NCI-H2171 (cell line): ENCODE measurements around the gene HFE.
"Not testable (repeated sequence)": the region's sequence is repeated elsewhere in the genome, so short reads cannot be mapped to it uniquely, and the experiment has no call there.

Source experiments
- DNase-seq: peaks from one replicate; lab custom pipeline; 2025; lab: John Stamatoyannopoulos, UW

The HFE gene

DNA sequence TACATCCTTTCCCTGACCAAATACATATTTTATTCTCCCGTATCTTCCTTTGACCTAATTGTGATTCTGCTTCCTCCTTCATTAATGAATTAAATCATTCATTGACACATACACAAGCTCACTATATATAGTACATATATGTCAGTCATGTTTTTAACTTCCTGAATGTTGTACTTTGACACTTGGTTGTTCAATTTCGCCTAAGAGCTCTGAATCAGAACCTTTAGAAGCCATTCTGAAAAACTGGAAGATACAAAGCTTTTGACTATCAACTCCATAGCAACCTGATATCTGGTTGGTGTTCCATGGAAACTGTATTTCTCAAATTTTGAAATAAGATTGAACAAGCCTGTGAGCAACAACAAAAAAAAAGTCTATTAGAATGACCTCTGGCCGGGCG, 27.3 kb upstream of the HFE start:
- no peak for DNase-seq

DNA sequence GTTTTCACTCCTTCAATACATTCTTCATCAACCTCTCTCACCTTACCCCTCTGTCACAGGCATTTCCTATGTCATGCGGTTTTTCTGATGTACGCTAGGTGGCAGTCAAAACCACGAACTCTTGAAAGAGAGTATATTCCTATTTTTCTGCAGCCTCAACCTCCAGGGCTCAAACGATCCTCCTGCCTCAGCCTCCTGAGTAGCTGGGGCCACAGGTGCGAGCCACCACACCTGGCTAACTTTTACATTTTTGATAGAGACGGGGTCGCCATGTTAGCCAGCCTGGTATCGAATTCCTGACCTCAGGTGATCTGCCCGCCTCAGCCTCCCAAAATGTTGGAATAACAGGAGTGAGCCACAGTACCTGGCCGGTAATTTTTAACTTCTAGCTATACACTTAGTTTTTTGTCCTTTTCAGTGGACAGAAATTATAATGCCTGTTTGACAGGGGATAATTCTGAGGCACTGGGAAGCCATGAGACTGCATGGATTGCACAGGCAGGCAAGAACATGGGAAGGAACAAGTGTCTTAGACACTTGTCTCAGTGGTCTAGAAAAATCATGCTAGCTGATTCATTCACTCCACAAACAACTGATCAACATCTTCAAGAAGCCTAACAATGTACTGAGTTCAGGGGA, 22.5 kb upstream of the HFE start:
- peak; percentile 21 for DNase-seq

DNA sequence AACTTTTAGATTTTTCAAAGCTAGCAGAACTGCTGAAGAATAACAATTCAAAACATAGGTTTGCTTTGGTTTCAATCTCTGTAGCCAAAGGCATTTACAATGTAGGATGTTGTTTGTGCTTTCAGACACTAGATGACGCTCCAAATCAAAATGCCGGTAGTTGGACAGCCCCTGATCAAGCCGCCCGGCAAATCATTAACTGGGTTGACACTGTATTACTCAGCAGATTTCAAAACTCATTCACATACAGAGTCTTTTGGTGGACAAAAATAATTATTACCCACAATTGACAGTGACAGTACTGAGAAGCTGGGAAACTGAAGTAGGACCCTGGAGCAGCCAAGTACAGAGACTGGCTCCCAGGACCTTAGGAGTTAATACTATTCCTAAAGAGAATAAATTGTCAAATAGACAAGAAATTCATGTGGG, 21.3 kb upstream of the HFE start:
- DNase-seq = peak; percentile 32

DNA sequence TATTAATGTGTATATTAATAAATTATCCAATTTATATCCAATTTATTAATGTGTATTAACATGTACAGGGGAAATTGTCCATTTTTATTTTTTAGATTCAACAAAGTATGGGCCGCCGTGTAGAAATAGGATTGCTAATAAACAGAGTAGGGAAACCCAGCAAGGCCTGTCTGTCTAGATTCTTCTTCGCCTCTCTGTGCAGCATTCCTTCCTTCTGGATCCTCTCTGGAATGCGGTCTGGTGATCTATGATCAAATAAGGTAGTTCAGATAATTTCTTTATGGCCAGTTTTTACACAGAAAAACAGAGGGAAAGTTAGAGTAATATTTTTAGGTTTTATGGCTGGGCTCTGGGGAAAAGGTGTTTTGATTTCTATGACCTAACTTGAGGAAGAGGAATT, 19.9 kb upstream of the HFE start:
- DNase-seq = no peak

DNA sequence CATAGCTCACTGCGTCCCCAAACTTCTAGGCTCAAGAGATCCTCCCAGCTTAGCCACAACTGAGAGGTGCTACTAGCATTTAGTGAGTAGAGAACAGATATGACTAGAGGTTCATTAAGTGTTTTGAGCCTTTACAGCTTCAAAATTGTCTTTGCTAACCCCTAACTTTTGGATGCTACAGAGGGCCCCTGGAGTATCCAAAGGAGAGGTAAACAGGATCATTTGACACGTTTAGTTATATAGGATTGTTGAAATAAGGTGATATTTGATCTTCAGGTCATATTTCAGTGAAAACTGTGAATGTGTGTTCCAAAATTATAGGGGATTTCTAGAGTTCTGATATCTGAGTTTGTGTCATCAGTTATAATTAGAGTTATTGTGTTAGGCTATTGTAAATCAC, 19.2 kb upstream of the HFE start:
- DNase-seq = no peak

DNA sequence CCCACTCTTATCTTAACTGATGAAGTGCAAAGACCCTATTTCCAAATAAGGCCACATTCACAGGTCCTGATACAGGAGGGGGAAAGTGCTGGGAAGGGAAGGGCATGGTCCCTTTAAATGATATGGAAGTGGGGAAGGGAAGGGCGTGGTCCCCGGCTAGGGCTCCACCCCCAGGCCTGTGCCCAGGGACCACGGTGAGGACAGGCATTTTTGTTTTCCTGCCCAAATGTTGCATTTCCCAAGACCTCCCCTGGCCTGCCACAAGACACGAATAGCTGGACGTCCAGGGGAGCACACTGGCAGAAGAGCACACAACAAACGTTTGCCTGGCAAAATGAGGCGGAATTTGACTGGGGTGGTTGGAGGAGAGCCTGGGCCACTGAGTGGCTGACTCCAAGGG, 16.1 kb upstream of the HFE start:
- DNase-seq = no peak

DNA sequence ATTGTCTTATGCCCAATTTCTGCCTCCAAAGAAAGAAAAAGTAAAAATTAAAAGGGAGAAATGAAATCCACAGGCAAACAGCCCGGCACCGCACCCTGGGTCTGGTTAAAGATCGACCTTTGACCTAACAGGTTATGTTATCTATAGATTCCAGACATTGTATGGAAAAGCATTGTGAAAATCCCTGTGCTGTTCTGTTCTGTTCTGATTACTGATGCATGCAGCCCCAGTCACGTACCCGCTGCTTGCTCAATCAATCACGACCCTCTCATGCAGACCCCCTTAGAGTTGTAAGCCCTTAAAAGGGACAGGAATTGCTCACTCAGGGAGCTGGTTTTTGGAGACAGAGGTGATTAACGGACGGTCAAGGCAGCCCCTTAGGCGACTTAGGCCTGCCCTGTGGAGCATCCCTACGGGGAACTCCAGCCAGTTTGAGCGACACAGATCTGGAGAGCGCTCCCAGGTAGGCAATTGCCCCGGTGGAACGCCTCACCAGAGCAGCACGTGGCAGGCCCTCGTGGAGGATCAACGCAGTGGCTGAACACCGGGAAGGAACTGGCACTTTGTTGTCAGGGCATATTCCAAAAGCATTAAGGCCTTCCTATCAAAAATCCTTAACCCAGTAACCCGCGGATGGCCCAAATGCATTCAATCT, 12.0 kb upstream of the HFE start:
- no peak for DNase-seq

DNA sequence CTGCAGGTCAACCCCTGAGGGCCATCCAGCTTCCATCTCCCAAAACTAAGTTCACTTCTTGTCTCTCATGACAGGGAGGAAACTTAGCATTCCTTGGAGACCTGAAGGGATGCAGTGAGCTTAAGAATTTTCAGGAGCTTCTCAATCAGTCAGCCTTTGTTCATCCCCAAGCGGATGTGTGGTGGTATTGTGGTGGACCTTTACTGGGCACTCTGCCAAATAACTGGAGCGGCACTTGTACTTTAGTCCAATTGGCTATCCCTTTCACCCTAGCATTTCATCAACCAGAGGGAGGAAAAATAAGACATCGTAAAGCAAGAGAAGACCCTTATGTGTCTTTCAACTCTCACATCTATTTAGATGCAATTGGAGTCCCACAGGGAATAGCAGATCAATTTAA, 9.2 kb upstream of the HFE start:
- not testable (repeated sequence) for DNase-seq

DNA sequence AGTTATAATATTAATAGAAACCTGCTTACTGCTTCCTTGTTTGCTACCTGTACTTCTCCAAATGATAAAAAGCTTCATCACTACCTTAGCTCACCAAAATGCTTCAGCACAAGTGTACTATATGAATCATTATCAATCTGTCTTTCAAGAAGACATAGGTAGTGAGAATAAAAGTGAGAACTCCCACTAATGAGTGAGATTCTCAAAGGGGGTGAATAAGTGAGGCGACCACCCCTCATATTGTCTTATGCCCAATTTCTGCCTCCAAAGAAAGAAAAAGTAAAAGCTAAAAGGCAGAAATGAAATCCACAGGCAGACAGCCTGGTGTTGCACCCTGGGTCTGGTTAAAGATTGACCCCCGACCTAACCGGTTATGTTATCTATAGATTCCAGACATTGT, 6.1 kb upstream of the HFE start:
- DNase-seq = not testable (repeated sequence)

DNA sequence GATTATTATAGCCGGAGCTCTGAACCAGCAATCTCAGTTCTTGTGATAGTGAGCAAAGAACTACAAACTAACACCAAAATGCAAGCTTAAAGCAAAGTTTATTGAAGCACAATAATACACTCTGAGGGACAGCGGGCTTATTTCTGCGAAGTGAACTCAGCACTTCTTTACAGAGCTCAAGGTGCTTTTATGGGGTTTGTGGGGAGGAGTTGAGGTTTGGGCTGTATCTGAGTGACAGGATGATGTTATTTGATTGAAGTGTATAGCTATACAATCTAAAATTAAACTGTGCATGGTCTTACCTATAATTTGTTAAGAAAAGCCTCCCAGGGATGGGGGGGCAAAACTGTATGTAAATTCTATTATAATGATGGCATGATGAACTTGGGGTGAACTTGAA, 1.0 kb upstream of the HFE start:
- no peak for DNase-seq

DNA sequence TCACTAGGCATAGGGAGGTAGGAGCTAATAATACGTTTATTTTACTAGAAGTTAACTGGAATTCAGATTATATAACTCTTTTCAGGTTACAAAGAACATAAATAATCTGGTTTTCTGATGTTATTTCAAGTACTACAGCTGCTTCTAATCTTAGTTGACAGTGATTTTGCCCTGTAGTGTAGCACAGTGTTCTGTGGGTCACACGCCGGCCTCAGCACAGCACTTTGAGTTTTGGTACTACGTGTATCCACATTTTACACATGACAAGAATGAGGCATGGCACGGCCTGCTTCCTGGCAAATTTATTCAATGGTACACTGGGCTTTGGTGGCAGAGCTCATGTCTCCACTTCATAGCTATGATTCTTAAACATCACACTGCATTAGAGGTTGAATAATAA, 1.1 kb downstream of the HFE start:
- no peak for DNase-seq

DNA sequence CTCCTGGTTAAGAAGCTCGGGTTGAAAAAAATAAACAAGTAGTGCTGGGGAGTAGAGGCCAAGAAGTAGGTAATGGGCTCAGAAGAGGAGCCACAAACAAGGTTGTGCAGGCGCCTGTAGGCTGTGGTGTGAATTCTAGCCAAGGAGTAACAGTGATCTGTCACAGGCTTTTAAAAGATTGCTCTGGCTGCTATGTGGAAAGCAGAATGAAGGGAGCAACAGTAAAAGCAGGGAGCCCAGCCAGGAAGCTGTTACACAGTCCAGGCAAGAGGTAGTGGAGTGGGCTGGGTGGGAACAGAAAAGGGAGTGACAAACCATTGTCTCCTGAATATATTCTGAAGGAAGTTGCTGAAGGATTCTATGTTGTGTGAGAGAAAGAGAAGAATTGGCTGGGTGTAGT, 2.0 kb downstream of the HFE start:
- DNase-seq = no peak

DNA sequence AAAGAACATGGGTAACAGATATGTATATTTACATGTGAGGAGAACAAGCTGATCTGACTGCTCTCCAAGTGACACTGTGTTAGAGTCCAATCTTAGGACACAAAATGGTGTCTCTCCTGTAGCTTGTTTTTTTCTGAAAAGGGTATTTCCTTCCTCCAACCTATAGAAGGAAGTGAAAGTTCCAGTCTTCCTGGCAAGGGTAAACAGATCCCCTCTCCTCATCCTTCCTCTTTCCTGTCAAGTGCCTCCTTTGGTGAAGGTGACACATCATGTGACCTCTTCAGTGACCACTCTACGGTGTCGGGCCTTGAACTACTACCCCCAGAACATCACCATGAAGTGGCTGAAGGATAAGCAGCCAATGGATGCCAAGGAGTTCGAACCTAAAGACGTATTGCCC, 5.2 kb downstream of the HFE start:
- no peak for DNase-seq

DNA sequence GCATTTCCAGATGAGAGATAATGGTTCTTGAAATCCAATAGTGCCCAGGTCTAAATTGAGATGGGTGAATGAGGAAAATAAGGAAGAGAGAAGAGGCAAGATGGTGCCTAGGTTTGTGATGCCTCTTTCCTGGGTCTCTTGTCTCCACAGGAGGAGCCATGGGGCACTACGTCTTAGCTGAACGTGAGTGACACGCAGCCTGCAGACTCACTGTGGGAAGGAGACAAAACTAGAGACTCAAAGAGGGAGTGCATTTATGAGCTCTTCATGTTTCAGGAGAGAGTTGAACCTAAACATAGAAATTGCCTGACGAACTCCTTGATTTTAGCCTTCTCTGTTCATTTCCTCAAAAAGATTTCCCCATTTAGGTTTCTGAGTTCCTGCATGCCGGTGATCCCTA, 6.8 kb downstream of the HFE start:
- DNase-seq = no peak

DNA sequence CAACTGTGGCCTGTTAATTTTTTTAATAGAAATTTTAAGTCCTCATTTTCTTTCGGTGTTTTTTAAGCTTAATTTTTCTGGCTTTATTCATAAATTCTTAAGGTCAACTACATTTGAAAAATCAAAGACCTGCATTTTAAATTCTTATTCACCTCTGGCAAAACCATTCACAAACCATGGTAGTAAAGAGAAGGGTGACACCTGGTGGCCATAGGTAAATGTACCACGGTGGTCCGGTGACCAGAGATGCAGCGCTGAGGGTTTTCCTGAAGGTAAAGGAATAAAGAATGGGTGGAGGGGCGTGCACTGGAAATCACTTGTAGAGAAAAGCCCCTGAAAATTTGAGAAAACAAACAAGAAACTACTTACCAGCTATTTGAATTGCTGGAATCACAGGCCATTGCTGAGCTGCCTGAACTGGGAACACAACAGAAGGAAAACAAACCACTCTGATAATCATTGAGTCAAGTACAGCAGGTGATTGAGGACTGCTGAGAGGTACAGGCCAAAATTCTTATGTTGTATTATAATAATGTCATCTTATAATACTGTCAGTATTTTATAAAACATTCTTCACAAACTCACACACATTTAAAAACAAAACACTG, 10.1 kb downstream of the HFE start:
- peak; percentile 61 for DNase-seq

DNA sequence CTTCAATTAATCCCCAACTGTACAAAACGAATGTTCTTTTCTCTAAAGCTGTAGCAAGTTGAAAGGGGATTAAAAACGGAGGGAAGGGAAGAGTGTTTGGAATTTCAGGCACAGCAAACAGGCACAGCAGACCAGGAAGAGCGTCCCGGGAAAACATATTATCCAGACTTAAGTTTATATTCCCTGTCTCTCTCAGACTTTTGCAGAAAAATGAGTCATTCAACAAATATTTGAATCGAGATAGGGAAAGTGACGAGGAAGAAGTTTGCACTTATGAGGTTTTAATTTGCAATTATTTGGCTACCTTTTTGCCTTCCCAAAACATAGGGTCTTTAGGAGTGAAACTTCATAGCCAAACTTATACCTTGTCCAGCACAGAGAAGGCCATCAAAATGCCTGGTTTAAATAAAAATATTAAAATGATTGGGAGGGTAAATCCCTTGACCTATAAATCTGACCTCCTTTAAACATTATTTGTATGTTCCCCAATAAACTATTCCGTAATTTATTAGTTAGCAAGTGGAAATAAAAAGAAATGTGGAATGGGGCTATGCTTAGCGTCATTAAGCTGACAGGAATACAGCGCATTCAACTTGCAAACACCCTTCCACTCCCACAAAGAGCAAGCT, 16.0 kb downstream of the HFE start:
- DNase-seq = no peak

DNA sequence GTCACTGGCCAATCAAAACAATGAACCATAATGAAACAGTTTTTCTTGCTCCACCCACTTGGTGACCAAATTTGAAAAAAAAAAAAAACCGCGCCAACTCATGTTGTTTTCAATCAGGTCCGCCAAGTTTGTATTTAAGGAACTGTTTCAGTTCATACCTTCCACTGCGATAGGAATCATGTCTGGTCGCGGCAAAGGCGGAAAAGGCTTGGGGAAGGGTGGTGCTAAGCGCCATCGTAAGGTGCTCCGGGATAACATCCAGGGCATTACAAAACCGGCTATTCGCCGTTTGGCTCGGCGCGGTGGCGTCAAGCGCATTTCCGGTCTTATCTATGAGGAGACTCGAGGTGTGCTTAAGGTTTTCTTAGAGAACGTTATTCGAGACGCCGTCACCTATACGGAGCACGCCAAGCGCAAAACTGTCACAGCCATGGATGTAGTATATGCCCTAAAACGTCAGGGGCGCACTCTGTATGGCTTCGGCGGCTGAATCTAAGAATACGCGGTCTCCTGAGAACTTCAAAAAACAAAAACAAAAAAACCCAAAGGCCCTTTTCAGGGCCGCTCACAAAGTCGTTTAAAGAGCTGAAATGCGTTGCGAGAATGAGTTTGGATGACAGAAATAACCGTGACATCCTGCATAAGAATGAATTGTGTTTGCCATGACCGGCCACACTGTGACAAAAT, 16.7 kb downstream of the HFE start:
- peak; percentile 82 for DNase-seq

DNA sequence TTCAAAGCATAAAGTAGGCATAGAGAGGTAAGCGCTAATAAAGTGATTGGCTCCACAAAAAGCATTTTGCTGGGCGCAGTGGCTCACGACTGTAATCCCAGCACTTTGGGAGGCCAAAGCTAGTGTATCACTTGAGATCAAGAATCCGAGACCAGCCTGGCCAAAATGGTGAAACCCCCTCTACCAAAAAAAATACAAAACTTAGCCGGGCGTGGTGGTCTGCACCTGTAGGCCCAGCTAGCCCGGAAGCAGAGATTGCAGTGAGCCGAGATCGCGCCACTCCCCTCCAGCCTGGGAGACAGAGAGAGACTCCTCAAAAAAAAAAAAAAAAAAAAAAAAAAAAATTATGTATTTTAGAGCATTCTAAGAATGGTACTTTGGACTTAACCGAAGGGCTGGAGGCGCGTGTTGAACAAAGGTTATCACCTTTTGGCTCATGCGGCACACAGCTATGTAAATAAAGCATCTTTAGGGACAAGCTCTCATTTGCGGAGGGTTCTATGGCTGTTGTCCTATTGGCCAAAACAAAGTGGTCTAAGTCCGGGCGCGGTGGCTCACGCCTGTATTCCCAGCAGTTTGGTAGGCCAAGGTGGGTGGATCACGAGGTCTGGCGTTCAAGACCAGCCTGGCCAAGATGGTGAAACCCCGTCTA, 17.4 kb downstream of the HFE start:
- peak; percentile 15 for DNase-seq

DNA sequence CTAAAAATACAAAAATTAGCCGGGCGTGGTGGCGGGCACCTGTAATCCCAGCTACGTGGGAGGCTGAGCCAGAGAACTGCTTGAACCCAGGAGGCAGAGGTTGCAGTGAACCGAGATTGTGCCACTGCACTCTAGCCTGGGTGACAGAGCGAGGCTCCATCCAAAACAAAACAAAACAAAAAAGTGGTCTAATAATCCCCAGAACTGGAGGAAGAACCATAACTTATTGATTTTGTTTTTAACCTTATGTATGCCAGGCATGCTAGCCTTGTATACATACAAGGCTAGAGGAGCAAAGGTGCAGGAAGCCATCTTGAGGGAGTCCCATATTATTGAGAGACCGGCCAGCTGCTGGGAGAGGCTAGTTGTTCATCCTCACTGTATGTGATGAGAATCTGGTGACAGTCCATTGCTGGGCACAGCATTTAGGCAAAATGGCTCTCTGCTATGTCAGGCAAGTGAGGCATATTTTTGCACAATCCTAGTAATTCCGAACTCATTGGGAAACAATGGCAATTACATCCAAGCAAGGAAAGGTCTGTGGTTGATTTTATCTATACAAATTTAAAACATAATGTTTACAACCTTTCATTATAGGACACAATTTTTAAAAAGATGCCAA, 18.0 kb downstream of the HFE start:
- no peak for DNase-seq

DNA sequence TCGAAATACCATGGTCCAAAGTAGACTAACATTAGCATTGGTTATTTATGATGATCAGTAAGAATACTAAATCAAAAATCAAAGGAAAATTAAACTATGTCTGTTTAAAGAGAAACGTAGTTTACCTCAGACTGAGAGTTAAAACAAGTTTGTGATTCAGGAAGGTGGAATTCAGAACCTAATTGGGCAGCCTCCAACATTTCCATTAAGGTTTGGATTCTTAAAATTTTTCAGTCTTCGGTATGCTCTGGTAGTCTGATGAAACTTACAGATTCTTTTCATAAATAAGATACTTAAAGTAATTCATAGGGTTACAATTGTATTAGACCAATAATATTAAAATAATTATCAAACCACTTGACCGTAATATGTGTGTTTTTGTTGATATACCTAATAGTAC, 18.6 kb downstream of the HFE start:
- no peak for DNase-seq

DNA sequence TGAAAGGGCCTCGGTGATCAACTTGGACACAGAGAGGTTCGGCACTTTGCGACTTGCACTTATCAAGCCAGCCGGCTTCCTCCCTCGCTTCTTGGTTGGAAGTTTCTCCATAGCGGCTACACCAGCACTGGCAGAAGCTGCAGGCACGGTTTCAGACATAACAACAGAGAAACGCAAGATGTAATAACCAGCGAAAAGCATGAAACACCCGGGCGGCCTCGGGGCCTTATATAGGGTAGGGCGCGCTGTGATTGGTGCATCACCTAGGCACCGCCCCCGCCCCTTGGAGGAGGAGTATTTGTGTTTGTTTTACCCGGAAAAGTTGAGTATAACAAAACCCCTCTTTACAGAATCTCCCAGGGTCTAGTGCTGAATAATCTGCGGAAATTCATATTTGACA, 20.7 kb downstream of the HFE start:
- DNase-seq = no peak

DNA sequence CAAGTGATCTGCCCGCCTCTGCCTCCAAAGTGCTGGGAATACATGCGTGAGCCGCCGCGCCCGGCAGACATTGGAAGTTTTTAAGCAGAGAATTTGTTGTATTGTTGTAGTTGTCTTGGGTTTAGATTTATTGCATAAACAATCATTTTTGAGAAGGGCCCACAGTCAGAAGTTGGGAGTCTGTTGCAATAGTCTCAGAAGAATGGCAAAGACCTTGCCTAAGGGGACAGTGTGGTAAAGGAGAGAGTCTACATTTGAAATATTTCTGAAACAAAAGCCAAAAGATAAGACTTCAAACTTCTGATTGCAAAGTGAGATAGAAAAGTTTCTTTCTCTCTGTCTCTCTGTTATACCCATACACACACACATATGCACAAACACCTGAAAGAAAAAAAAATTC, 22.5 kb downstream of the HFE start:
- DNase-seq = no peak
